HG03442 (cell line): ENCODE data around the gene APOBEC3C.
A peak's percentile ranks its signal among the peaks of the same experiment; 100 is the strongest.
"Not testable (repeated sequence)": the region's sequence is repeated elsewhere in the genome, so short reads cannot be mapped to it uniquely, and the experiment has no call there.

Experiments used
- ATAC-seq: cut with Tn5 transposase; IDR thresholded peaks from one replicate; pipeline ENCODE4 v1.9.1; 2021; ENCODE audit warnings: mild to moderate bottlenecking, moderate library complexity; ENCODE audit not compliant: unreplicated experiment

The APOBEC3C gene

GRCh38 chr22:38981992-38982927, 31.8 kb upstream of the APOBEC3C start, which contains the start of gene APOBEC3B:
Gene APOBEC3B (plus strand): TSS chr22:38982347. CDS start chr22:38982454, 107 bp downstream.
- peak; percentile 38 for ATAC-seq

- ATAC-seq = no peak
Measured at GRCh38 chr22:38984224-38984623, 29.8 kb upstream of the APOBEC3C start.

GRCh38 chr22:38984784-38985757, 29.0 kb upstream of the APOBEC3C start:
- ATAC-seq = peak; percentile 64

- no peak for ATAC-seq
Measured at GRCh38 chr22:38986629-38987028, 27.4 kb upstream of the APOBEC3C start.

- ATAC-seq = no peak
Measured at GRCh38 chr22:38987171-38987895, 26.7 kb upstream of the APOBEC3C start.

GRCh38 chr22:38989466-38989865, 24.6 kb upstream of the APOBEC3C start:
- ATAC-seq = no peak

- ATAC-seq = not testable (repeated sequence)
Measured at GRCh38 chr22:38992871-38993371, 21.1 kb upstream of the APOBEC3C start.

GRCh38 chr22:38996105-38996504, 18.0 kb upstream of the APOBEC3C start:
- ATAC-seq = no peak

- no peak for ATAC-seq
Measured at GRCh38 chr22:38997518-38997917, 16.5 kb upstream of the APOBEC3C start.

GRCh38 chr22:39003165-39003638, 10.9 kb upstream of the APOBEC3C start:
- ATAC-seq = no peak

- no peak for ATAC-seq
Measured at GRCh38 chr22:39007177-39007576, 6.9 kb upstream of the APOBEC3C start.

GRCh38 chr22:39008271-39008850, 5.7 kb upstream of the APOBEC3C start:
- ATAC-seq = not testable (repeated sequence)

GRCh38 chr22:39010946-39011345, 3.1 kb upstream of the APOBEC3C start:
- no peak for ATAC-seq

GRCh38 chr22:39012533-39013511, 1.2 kb upstream of the APOBEC3C start:
- ATAC-seq = no peak

- not testable (repeated sequence) for ATAC-seq
Measured at GRCh38 chr22:39013561-39013941, 506 bp upstream of the APOBEC3C start.

GRCh38 chr22:39014723-39015121, 665 bp downstream of the APOBEC3C start:
- not testable (repeated sequence) for ATAC-seq

GRCh38 chr22:39016592-39016991, 2.5 kb downstream of the APOBEC3C start:
- no peak for ATAC-seq

- no peak for ATAC-seq
Measured at GRCh38 chr22:39017596-39018365, 3.7 kb downstream of the APOBEC3C start.
